Parathyroid adenoma (tissue), 2 donors: ENCODE data around the gene CD302.
A peak's percentile ranks its signal among the peaks of the same experiment; 100 is the strongest.

ENCODE experiments used
- H2AFZ ChIP-seq: fragments of 300-600 bp; sonication (generic); one replicate; pipeline ENCODE4 v1.7.0; 2017; ENCODE audit warnings: antibody characterized with exemption, mild to moderate bottlenecking
- H3K27ac ChIP-seq: fragments of 300-600 bp; sonication (generic); one replicate; pipeline ENCODE4 v1.7.0; 2017
- H3K27me3 ChIP-seq: fragments of 300-600 bp; sonication (generic); one replicate; pipeline ENCODE4 v1.7.0; 2017; ENCODE audit warnings: low read length; ENCODE audit not compliant: control insufficient read depth, insufficient read depth
- H3K36me3 ChIP-seq: fragments of 300-600 bp; sonication (generic); one replicate; pipeline ENCODE4 v1.7.0; 2017; ENCODE audit warnings: low read length; ENCODE audit not compliant: control insufficient read depth, insufficient read depth
- H3K4me1 ChIP-seq: fragments of 300-600 bp; sonication (generic); one replicate; pipeline ENCODE4 v1.7.0; 2017; ENCODE audit warnings: control low read depth
- H3K4me2 ChIP-seq: fragments of 300-600 bp; sonication (generic); one replicate; pipeline ENCODE4 v1.7.0; 2017; ENCODE audit warnings: low read length
- H3K4me3 ChIP-seq: fragments of 300-600 bp; sonication (generic); one replicate; pipeline ENCODE4 v1.7.0; 2017; ENCODE audit warnings: low read depth, low read length
- H3K79me2 ChIP-seq: fragments of 300-600 bp; sonication (generic); one replicate; pipeline ENCODE4 v1.7.0; 2017; ENCODE audit warnings: control low read depth
- H3K9ac ChIP-seq: fragments of 300-600 bp; sonication (generic); one replicate; pipeline ENCODE4 v1.7.0; 2017; ENCODE audit warnings: mild to moderate bottlenecking
- H3K9me3 ChIP-seq: fragments of 300-600 bp; sonication (generic); one replicate; pipeline ENCODE4 v1.7.0; 2017; ENCODE audit warnings: low read length; ENCODE audit not compliant: control insufficient read depth
- TF ChIP-seq, protein P1 (sequence below): fragments of 300-600 bp; sonication (generic); IDR thresholded peaks from one replicate; pipeline ENCODE4 v1.7.0; 2017; ENCODE audit warnings: antibody characterized with exemption, mild to moderate bottlenecking
- donor health status: primary hyperparathyroidism.

The CD302 gene, protein sequence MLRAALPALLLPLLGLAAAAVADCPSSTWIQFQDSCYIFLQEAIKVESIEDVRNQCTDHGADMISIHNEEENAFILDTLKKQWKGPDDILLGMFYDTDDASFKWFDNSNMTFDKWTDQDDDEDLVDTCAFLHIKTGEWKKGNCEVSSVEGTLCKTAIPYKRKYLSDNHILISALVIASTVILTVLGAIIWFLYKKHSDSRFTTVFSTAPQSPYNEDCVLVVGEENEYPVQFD

DNA sequence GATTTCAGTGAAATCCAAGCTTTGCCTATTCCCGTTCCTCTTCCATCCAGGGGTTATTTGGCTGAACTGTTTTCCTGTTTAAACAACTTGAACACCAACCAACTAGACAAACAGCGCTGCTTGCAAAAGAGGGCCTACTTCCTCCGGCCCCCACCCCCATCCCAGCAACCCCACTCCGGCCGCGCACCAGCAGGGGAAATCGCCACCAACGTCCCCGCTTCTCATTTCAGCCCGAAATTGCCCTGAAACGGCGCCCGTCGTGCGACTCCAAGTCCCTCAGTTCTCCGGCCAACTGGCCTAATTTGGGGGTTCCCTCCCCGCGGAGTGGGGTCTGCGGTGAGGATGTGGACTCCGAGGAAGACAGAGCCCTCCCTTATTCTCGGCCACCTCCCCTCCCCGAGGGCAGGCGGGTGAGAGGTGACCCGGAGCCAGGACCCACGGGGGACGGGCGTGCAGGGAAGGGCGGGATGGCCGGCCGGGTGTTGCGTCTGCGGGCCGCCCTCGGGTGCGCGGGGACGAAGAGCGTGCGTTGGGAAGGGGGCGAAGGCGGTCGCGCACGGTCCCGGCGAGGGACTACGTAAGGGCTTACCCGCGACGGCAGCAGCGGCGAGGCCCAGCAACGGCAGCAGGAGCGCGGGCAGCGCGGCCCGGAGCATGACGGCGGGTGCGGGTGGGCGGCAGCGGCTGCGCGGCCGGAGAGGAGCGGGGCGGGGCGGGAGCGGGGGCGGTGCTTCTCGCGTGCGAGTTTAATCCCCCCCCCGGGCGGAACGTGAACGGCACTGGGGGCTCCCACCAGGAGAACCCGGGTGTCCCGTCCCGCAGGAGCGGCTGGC lies at the start of gene CD302:
TSS of gene CD302 (minus strand) at position 666 of the 833 bp plus-strand sequence. CDS start at position 656, 10 bp downstream.
- Histone ChIP-seq H3K9me3 (no peaks in the 10 kb centered on the region), H3K27me3 (no peaks in the 10 kb centered on the region), H3K4me2 (peak within 1 kb of the TSS; percentile 41), H3K36me3 (no peaks in the 10 kb centered on the region), H3K4me3 (peak within 1 kb of the TSS; percentile 48), H3K9ac (peak within 1 kb of the TSS; percentile 22), H2AFZ (peak within 1 kb of the TSS; percentile 99), H3K4me1 (no peaks in the 10 kb centered on the region), H3K27ac (peak within 1 kb of the TSS; percentile 59), H3K79me2 (no peaks in the 10 kb centered on the region)
- TF ChIP-seq, protein P1, sequence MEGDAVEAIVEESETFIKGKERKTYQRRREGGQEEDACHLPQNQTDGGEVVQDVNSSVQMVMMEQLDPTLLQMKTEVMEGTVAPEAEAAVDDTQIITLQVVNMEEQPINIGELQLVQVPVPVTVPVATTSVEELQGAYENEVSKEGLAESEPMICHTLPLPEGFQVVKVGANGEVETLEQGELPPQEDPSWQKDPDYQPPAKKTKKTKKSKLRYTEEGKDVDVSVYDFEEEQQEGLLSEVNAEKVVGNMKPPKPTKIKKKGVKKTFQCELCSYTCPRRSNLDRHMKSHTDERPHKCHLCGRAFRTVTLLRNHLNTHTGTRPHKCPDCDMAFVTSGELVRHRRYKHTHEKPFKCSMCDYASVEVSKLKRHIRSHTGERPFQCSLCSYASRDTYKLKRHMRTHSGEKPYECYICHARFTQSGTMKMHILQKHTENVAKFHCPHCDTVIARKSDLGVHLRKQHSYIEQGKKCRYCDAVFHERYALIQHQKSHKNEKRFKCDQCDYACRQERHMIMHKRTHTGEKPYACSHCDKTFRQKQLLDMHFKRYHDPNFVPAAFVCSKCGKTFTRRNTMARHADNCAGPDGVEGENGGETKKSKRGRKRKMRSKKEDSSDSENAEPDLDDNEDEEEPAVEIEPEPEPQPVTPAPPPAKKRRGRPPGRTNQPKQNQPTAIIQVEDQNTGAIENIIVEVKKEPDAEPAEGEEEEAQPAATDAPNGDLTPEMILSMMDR, result no peak

DNA sequence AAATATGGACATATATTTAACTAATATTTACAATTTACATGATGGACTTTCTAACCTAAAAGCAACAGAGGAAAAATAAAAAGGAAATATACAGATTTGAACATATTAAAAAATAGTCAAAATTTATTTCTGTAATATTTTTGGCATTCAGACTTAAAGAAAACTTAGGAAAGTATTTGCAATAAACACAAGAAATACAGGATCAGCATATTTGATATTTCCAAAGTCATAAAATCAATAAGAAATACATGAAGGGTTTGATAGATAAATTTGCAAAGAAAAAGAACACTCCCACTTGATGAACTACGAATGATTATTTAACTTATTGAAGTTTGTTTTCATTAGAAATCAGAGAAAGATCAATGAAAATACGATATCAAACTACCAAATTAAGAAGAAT lies 48.6 kb upstream of the CD302 start:
- no peak overlapping the region for H3K4me3 ChIP-seq
- TF ChIP-seq, protein P1, result no peak
- no peak overlapping the region for H3K9ac ChIP-seq
- no peaks in the 10 kb centered on the region for H3K79me2 ChIP-seq
- H3K27ac ChIP-seq, result no peak overlapping the region
- H3K27me3 ChIP-seq, result no peaks in the 10 kb centered on the region
- H3K4me2 ChIP-seq, result no peak overlapping the region
- H3K9me3 ChIP-seq, result no peaks in the 10 kb centered on the region
- H3K36me3 ChIP-seq, result no peaks in the 10 kb centered on the region
- H2AFZ ChIP-seq, result no peak overlapping the region
- H3K4me1 ChIP-seq, result no peaks in the 10 kb centered on the region

DNA sequence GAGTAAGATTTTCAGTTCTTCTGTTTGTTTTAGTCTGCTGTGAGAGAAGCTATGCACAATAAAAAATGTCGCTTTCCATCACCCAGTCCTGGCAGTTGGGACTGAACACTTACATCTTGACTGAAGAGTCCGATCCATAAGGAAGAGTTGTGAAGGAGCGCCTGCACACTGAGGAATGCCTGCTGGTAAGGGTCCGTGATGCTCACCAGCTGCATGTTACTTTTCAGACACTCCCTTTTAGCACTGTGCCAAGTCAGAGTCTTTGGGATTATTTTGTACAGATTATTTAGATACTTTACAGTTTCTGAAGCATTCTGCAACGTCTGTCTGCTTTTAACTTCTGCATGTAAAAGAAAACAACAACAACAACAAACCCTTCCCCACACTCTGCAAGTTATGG lies 42.6 kb upstream of the CD302 start:
- H3K9me3 ChIP-seq, result no peaks in the 10 kb centered on the region
- TF ChIP-seq, protein P1, result no peak
- no peak overlapping the region for H3K4me3 ChIP-seq

DNA sequence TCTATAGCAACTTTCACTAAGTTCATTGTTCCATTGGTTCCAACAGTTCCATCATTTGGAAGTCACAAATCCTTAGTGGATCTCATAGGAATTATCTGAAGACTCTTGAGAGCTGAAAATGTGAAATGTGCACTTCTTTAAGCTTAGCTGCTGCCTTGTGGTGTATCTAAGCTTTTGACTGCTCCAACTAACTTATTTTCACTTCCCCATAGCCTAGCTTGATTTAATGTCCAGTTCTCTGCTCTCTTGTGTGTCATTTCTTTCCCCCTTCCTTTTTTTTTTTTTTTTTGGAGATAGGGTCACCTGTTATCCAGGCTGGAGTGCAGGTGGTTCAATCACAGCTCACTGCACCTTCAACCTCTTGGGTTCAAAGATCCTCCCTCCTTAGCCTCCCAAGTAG lies 34.9 kb upstream of the CD302 start:
- H3K9ac ChIP-seq, result no peak overlapping the region
- H3K27me3 ChIP-seq, result no peaks in the 10 kb centered on the region
- no peaks in the 10 kb centered on the region for H3K79me2 ChIP-seq
- no peaks in the 10 kb centered on the region for H3K36me3 ChIP-seq
- H3K4me2 ChIP-seq, result no peak overlapping the region
- no peak overlapping the region for H3K4me3 ChIP-seq
- H3K27ac ChIP-seq, result no peak overlapping the region
- TF ChIP-seq, protein P1, result no peak
- H3K9me3 ChIP-seq, result no peaks in the 10 kb centered on the region
- no peak overlapping the region for H2AFZ ChIP-seq
- no peaks in the 10 kb centered on the region for H3K4me1 ChIP-seq

More for the DNA sequence above, 42.6 kb upstream of the CD302 start:
- Histone ChIP-seq H2AFZ (no peak overlapping the region), H3K36me3 (no peaks in the 10 kb centered on the region), H3K27ac (no peak overlapping the region), H3K27me3 (no peaks in the 10 kb centered on the region), H3K4me2 (no peak overlapping the region), H3K4me1 (no peaks in the 10 kb centered on the region), H3K9ac (no peak overlapping the region), H3K79me2 (no peaks in the 10 kb centered on the region)
